Endothelial cell (in vitro differentiated cells): ENCODE data around the gene TMEM256. TPM values are rescaled to one million over a fixed set of nuclear protein-coding genes. Genes with fewer than 3 reads are reported as not detected.

ENCODE experiments used
- DNase-seq: peaks from one replicate; pipeline ENCODE4 v3.0.0; 2021; ENCODE audit warnings: low spot score
- H3K27ac Mint-ChIP-seq: one replicate; pipeline ENCODE4 v1.8.0; 2021; ENCODE audit warnings: mixed read lengths, inconsistent platforms; ENCODE audit not compliant: unreplicated experiment
- H3K27me3 Mint-ChIP-seq: one replicate; pipeline ENCODE4 v1.8.0; 2021; ENCODE audit warnings: mild to moderate bottlenecking, moderate library complexity, mixed read lengths, inconsistent platforms; ENCODE audit not compliant: unreplicated experiment
- H3K36me3 Mint-ChIP-seq: one replicate; pipeline ENCODE4 v1.8.0; 2021; ENCODE audit warnings: mild to moderate bottlenecking, low read depth, mixed read lengths, inconsistent platforms; ENCODE audit not compliant: unreplicated experiment
- H3K4me1 Mint-ChIP-seq: one replicate; pipeline ENCODE4 v1.8.0; 2021; ENCODE audit warnings: mild to moderate bottlenecking, mixed read lengths, inconsistent platforms; ENCODE audit not compliant: unreplicated experiment
- H3K4me3 Mint-ChIP-seq: one replicate; pipeline ENCODE4 v1.8.0; 2021; ENCODE audit warnings: mild to moderate bottlenecking, mixed read lengths, inconsistent platforms; ENCODE audit not compliant: unreplicated experiment
- H3K9me3 Mint-ChIP-seq: one replicate; pipeline ENCODE4 v1.8.0; 2021; ENCODE audit warnings: mixed read lengths, inconsistent platforms; ENCODE audit not compliant: unreplicated experiment
- total RNA-seq: library from RNA; stranded (reverse); fragmentation: NEBNext Ultra II Directional; extraction: Animal tissue kit (Norgen Biotek cat#: 25700); gene quantifications from one replicate; pipeline ENCODE4 v1.2.1, GENCODE V29; 2021; ENCODE audit not compliant: unreplicated experiment
- TF ChIP-seq, protein P1 (sequence below): fragments of 200-600 bp; sonication (generic); IDR thresholded peaks from one replicate; pipeline ENCODE4 v1.5.0; 2021; ENCODE audit warnings: antibody characterized with exemption; ENCODE audit not compliant: unreplicated experiment

The TMEM256 gene
- total RNA-seq, 1 donor from 2014 or later: 94.7 TPM

DNA sequence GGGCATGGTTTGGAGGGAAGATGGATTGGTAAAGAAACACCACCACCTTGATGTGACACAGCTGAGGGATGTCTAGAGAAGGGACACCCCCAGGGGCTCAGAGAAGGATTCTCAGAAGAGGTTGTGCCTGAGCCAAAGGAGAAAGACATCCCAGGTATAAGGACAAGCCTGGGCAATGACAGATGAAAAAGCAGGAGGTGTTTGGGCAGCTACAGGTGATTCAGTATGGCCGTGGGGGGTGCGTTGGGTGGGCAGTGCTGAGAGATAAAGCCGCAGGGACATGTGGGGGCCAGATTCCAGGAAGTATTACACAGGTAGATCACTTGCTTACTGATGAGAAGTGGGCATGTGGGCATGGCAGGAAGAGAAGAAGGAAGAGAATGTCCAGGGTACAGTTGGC is 42.0 kb downstream of the TMEM256 start:
- H3K27me3 Mint-ChIP-seq: no peaks in the 10 kb centered on the region
- H3K9me3 Mint-ChIP-seq: no peaks in the 10 kb centered on the region
- no peak overlapping the region for H3K27ac Mint-ChIP-seq
- no peak for DNase-seq
- H3K4me1 Mint-ChIP-seq: peaks cover 9% of the 10 kb centered on the region
- peak overlapping the region; percentile 22 for H3K4me3 Mint-ChIP-seq
- H3K36me3 Mint-ChIP-seq: peaks cover 3% of the 10 kb centered on the region
- TF ChIP-seq, protein P1, sequence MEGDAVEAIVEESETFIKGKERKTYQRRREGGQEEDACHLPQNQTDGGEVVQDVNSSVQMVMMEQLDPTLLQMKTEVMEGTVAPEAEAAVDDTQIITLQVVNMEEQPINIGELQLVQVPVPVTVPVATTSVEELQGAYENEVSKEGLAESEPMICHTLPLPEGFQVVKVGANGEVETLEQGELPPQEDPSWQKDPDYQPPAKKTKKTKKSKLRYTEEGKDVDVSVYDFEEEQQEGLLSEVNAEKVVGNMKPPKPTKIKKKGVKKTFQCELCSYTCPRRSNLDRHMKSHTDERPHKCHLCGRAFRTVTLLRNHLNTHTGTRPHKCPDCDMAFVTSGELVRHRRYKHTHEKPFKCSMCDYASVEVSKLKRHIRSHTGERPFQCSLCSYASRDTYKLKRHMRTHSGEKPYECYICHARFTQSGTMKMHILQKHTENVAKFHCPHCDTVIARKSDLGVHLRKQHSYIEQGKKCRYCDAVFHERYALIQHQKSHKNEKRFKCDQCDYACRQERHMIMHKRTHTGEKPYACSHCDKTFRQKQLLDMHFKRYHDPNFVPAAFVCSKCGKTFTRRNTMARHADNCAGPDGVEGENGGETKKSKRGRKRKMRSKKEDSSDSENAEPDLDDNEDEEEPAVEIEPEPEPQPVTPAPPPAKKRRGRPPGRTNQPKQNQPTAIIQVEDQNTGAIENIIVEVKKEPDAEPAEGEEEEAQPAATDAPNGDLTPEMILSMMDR: no peak

DNA sequence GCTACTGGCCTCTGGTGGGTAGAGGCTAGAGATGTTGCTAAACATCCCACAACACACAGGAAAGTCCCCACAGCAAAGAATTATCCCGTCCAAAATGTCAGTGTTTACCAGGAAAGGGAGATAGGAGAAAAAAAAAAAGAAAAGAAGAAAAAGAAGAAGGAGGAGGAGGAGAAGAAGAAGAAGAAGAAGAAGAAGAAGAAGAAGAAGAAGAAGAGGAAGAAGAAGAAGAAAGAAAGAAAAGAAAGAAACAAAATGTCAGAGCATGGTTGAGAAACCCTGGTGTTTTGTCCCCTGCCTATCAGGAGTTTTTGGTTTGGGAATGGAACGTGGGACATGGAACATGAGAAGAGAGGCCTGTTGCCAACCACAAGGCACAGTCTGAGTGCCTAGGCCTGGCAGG is 46.5 kb downstream of the TMEM256 start:
- DNase-seq: no peak
- Mint-ChIP-seq H3K36me3 (peaks cover 3% of the 10 kb centered on the region), H3K4me3 (no peak overlapping the region), H3K27ac (no peak overlapping the region), H3K27me3 (peaks cover 9% of the 10 kb centered on the region), H3K9me3 (no peaks in the 10 kb centered on the region), H3K4me1 (peaks cover 13% of the 10 kb centered on the region)
- TF ChIP-seq, protein P1: no peak

DNA sequence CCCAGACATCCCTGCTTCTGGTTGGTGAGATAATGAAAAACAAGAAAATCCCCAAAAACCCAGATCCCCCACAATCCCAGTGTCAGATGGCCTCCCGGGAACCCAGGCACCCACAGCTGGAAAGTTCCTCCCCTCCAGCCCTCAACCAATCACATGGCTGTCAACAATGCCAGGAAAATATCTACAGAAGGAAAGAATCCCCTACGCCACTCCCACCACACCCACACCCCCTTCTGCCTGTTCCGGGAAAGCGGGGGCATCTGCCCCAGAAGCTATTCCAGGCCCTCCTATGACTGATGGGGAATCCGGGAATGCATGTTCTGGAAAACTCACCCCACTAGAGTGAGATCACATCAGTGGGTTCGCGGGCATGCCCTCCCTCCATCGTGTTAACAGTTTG is 47.1 kb downstream of the TMEM256 start:
- Mint-ChIP-seq H3K9me3 (no peaks in the 10 kb centered on the region), H3K4me3 (no peak overlapping the region), H3K27ac (no peak overlapping the region), H3K4me1 (peaks cover 15% of the 10 kb centered on the region), H3K36me3 (no peaks in the 10 kb centered on the region), H3K27me3 (peaks cover 10% of the 10 kb centered on the region)
- DNase-seq: no peak
- TF ChIP-seq, protein P1: no peak

DNA sequence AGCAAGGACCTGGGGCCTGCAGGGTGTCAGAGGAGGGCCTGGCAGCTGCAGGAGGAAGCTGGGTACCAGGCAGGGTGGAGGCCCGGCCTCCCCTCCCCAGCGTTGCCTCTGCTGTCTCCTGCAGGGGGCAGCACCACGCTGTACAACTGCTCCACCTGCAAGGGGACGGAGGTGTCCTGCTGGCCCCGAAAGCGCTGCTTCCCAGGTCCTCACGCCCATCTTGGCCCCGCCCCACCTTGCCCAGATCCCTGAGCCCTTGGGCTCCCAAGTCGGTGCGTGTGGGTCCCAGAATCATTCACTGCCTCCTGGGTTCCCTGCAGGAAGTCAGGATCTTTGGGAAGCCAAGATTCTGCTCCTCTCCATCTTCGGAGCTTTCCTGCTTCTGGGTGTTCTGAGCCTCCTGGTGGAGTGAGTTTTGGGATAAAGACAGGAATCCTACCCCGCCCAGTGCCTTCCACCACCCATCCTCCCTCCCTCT is 47.8 kb downstream of the TMEM256 start:
- no peaks in the 10 kb centered on the region for H3K9me3 Mint-ChIP-seq
- H3K4me3 Mint-ChIP-seq: no peak overlapping the region
- H3K36me3 Mint-ChIP-seq: no peaks in the 10 kb centered on the region
- peak; percentile 87 for DNase-seq
- TF ChIP-seq, protein P1: peak; percentile 71
- no peak overlapping the region for H3K27ac Mint-ChIP-seq
- H3K27me3 Mint-ChIP-seq: peaks cover 10% of the 10 kb centered on the region
- peaks cover 15% of the 10 kb centered on the region for H3K4me1 Mint-ChIP-seq

DNA sequence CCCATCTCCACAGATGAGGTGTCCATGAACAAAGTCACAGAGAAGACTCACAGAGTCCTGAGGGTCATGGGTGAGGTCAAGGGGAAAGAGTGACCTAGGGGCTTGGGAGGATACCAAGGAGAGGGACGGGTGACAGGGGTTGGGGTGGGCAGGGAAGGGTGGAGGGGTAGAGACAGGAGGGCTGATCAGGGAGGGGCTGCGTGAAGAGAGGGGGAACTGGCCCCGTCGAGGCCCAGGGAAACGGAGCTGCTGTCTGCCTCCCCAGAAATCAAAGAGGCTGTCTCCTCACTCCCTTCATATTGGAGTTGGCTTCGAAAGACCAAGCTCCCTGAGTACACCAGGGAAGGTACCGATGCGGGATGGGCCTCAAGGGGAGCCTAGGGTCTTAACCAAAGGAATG is 48.3 kb downstream of the TMEM256 start:
- Mint-ChIP-seq H3K27ac (no peak overlapping the region), H3K9me3 (no peaks in the 10 kb centered on the region), H3K4me3 (no peak overlapping the region), H3K4me1 (peaks cover 15% of the 10 kb centered on the region), H3K36me3 (no peaks in the 10 kb centered on the region), H3K27me3 (peaks cover 10% of the 10 kb centered on the region)
- TF ChIP-seq, protein P1: no peak
- no peak for DNase-seq
